Stimulated activated CD8-positive, alpha-beta memory T cell treated with anti-CD3 and anti-CD28 coated beads, Interleukin-4, amount 100 ng/mL, for 24 hours (primary cell): ENCODE results near the gene PLXNA1.

Experiments
- DNase-seq: peaks from one replicate; pipeline ENCODE4 v3.0.0-alpha.2; 2020; ENCODE audit warnings: low read depth

The PLXNA1 gene

GRCh38 chr3:127018306-127018828 lies 35.5 kb downstream of the PLXNA1 start:
- DNase-seq, result no peak

GRCh38 chr3:127019449-127019848 lies 36.5 kb downstream of the PLXNA1 start:
- no peak for DNase-seq

- no peak for DNase-seq
Observed at GRCh38 chr3:127020543-127020942, 37.6 kb downstream of the PLXNA1 start.

GRCh38 chr3:127022849-127023248 lies 39.9 kb downstream of the PLXNA1 start:
- DNase-seq, result no peak

GRCh38 chr3:127025456-127025855 lies 42.5 kb downstream of the PLXNA1 start:
- no peak for DNase-seq

- DNase-seq, result no peak
Observed at GRCh38 chr3:127026036-127026435, 43.1 kb downstream of the PLXNA1 start.

- no peak for DNase-seq
Observed at GRCh38 chr3:127026661-127027060, 43.7 kb downstream of the PLXNA1 start.

GRCh38 chr3:127027061-127027735 lies 44.3 kb downstream of the PLXNA1 start:
- no peak for DNase-seq

- DNase-seq, result no peak
Observed at GRCh38 chr3:127027811-127028548, 45.1 kb downstream of the PLXNA1 start.

- no peak for DNase-seq
Observed at GRCh38 chr3:127028781-127029657, 46.1 kb downstream of the PLXNA1 start.

GRCh38 chr3:127029658-127030507 lies 47.0 kb downstream of the PLXNA1 start:
- no peak for DNase-seq

GRCh38 chr3:127030508-127031412 lies 47.8 kb downstream of the PLXNA1 start:
- DNase-seq, result no peak

GRCh38 chr3:127031413-127031810 lies 48.5 kb downstream of the PLXNA1 start:
- DNase-seq, result no peak

GRCh38 chr3:127031845-127032244 lies 48.9 kb downstream of the PLXNA1 start:
- DNase-seq, result no peak

GRCh38 chr3:127032296-127032990 lies 49.5 kb downstream of the PLXNA1 start:
- DNase-seq, result no peak
